DND-41 (cell line): ENCODE results near the gene COA3.

Experiments
- CTCF ChIP-seq: IDR thresholded peaks from 2 replicates; pipeline ENCODE4 v1.5.1; 2012; ENCODE audit warnings: borderline replicate concordance, low read length, moderate library complexity, mild to moderate bottlenecking; ENCODE audit not compliant: poor library complexity, severe bottlenecking; ENCODE audit errors: extremely low read depth
- EZH2 ChIP-seq: IDR thresholded peaks from 3 replicates; pipeline ENCODE4 v1.6.1; 2012; ENCODE audit warnings: borderline replicate concordance, low read depth, mild to moderate bottlenecking, moderate library complexity, low read length, inconsistent platforms; ENCODE audit not compliant: severe bottlenecking

- TF ChIP-seq CTCF = no peak
- TF ChIP-seq EZH2 = no peak
Measured at GRCh38 chr17:42782166-42783061, 16.1 kb downstream of the COA3 start.
